Naive thymus-derived CD4-positive, alpha-beta T cell (primary cell): ENCODE data around the gene SIRT1. TPM values are rescaled to one million over a fixed set of nuclear protein-coding genes. Genes with fewer than 3 reads are reported as not detected.
A peak's percentile ranks its signal among the peaks of the same experiment; 100 is the strongest.

ENCODE experiments used
- ATAC-seq: fragments of 150-1000 bp; cut with Tn5 transposase; 2 replicates; pipeline ENCODE4 v1.10.0; 2021; ENCODE audit warnings: mild to moderate bottlenecking, moderate library complexity
- CTCF ChIA-PET: fragments of 350-600 bp; sonication (Branson Sonifier 250); formaldehyde crosslinking; loops from one replicate; lab custom pipeline; 2021; ENCODE audit warnings: antibody characterized with exemption; lab: Charles Lee
- POLR2A ChIA-PET: fragments of 350-600 bp; sonication (Branson Sonifier 250); formaldehyde crosslinking; loops from one replicate; lab custom pipeline; 2021; ENCODE audit warnings: antibody characterized with exemption, inconsistent platforms; lab: Charles Lee
- DNase-seq, 9 donors: peaks; one replicate each; pipeline versions ENCODE4 v3.0.0 to v3.0.0-alpha.2; 2020 to 2022; ENCODE audit warnings: mixed read lengths in 1 of 9
- H3K27ac ChIP-seq: one replicate; pipeline ENCODE4 v1.7.0; 2013; ENCODE audit warnings: mild to moderate bottlenecking, low read depth, low read length, moderate library complexity
- H3K27me3 ChIP-seq, 2 donors: one replicate each; pipeline ENCODE4 v1.7.0; 2013; ENCODE audit warnings: low read length in 2 of 2, mild to moderate bottlenecking in 2 of 2, moderate library complexity in 2 of 2; ENCODE audit not compliant: control insufficient read depth in 2 of 2, insufficient read depth in 2 of 2
- H3K36me3 ChIP-seq, 3 experiments: 1 replicate in 2 of 3; 2 replicates in 1 of 3; pipeline ENCODE4 v1.7.0; 2013; ENCODE audit warnings: low read length in 3 of 3, mild to moderate bottlenecking in 3 of 3, moderate library complexity in 1 of 3; ENCODE audit not compliant: insufficient read depth in 3 of 3, control insufficient read depth in 2 of 3
- H3K4me1 ChIP-seq, 2 donors: one replicate each; pipeline ENCODE4 v1.7.0; 2013; ENCODE audit warnings: low read length in 2 of 2, mild to moderate bottlenecking in 2 of 2, moderate library complexity in 1 of 2; ENCODE audit not compliant: control insufficient read depth in 2 of 2, insufficient read depth in 2 of 2
- H3K4me3 ChIP-seq: 2 replicates; pipeline ENCODE4 v1.7.0; 2013; ENCODE audit warnings: mild to moderate bottlenecking, low read length
- H3K9me3 ChIP-seq, 3 experiments: 1 replicate in 2 of 3; 2 replicates in 1 of 3; pipeline ENCODE4 v1.7.0; 2013; ENCODE audit warnings: low read length in 3 of 3; ENCODE audit not compliant: control insufficient read depth in 2 of 3
- H3K27ac Mint-ChIP-seq, 9 donors: one replicate each; pipeline ENCODE4 v1.8.0; 2020 to 2022; ENCODE audit warnings: mixed read lengths in 9 of 9, mild to moderate bottlenecking in 8 of 9, moderate library complexity in 5 of 9, inconsistent platforms in 2 of 9
- H3K27me3 Mint-ChIP-seq, 5 donors: one replicate each; pipeline ENCODE4 v1.8.0; 2021 to 2022; ENCODE audit warnings: mixed read lengths in 5 of 5, mild to moderate bottlenecking in 1 of 5
- H3K36me3 Mint-ChIP-seq, 5 donors: one replicate each; pipeline ENCODE4 v1.8.0; 2020 to 2022; ENCODE audit warnings: mixed read lengths in 5 of 5, mild to moderate bottlenecking in 3 of 5, inconsistent platforms in 1 of 5
- H3K4me1 Mint-ChIP-seq, 7 donors: one replicate each; pipeline ENCODE4 v1.8.0; 2020 to 2022; ENCODE audit warnings: mixed read lengths in 7 of 7, mild to moderate bottlenecking in 3 of 7, inconsistent platforms in 1 of 7
- H3K4me3 Mint-ChIP-seq, 10 donors: one replicate each; pipeline ENCODE4 v1.8.0; 2020 to 2022; ENCODE audit warnings: mild to moderate bottlenecking in 10 of 10, mixed read lengths in 10 of 10, moderate library complexity in 6 of 10, inconsistent platforms in 2 of 10
- H3K9me3 Mint-ChIP-seq, 11 donors: one replicate each; pipeline ENCODE4 v1.8.0; 2020 to 2022; ENCODE audit warnings: mixed read lengths in 11 of 11, mild to moderate bottlenecking in 4 of 11, inconsistent platforms in 1 of 11, moderate library complexity in 1 of 11
- intact Hi-C, 2 donors: fragments of 100-400 bp; cut with micrococcal nuclease; formaldehyde crosslinking; loops; one replicate each; pipeline ENCODE4 v1.15.1; 2023
- polyA plus RNA-seq, 2 donors: library from polyadenylated mRNA; unstranded; fragments of 300-500 nt; fragmentation: Illumina TruSeq; gene quantifications; one replicate each; pipeline ENCODE4 v1.2.3, GENCODE V29; 2021
- total RNA-seq, 6 experiments: library from RNA in 5 of 6; stranded (reverse) in 5 of 6; gene quantifications; 1 replicate in 5 of 6; 2 replicates in 1 of 6; pipeline ENCODE4 v1.2.3 and lab custom pipeline; 2021 to 2026

Gene SIRT1
- total and polyA plus RNA-seq, 7 experiments from 2014 or later: 13.6 to 66.8 (median 53.6) TPM

- H3K27ac Mint-ChIP-seq: peak overlapping the region in 3 of 9 donors; percentile 22 to 32 (median 25)
- peaks cover 0 to 2% (median 0%) of the 10 kb centered on the region in 11 donors for H3K9me3 Mint-ChIP-seq
- no peaks in the 10 kb centered on the region for H3K27me3 ChIP-seq
- ChIA-PET CTCF (interaction anchor here (0.9 kb wide), 1 partner anchor 62 kb away, joined by 3 read pairs; no protein-coding TSS in a partner anchor), POLR2A (no interaction called here)
- intact Hi-C loops: loop anchor here (5.0 to 10.0 kb wide), 2 partner anchors 60 to 1733 kb away; no protein-coding TSS in a partner anchor
- no peaks in the 10 kb centered on the region for H3K9me3 ChIP-seq
- H3K27ac ChIP-seq: no peak overlapping the region
- peaks cover 5 to 23% (median 7%) of the 10 kb centered on the region in 3 experiments for H3K36me3 ChIP-seq
- H3K36me3 Mint-ChIP-seq: peaks cover 7 to 42% (median 26%) of the 10 kb centered on the region in 5 donors
- H3K4me3 ChIP-seq: no peak overlapping the region
- no peak overlapping the region for H3K4me3 Mint-ChIP-seq
- no peaks in the 10 kb centered on the region for H3K4me1 ChIP-seq
- no peaks in the 10 kb centered on the region for H3K27me3 Mint-ChIP-seq
- H3K4me1 Mint-ChIP-seq: peaks cover 8 to 24% (median 23%) of the 10 kb centered on the region in 7 donors
- ATAC-seq (no peak), DNase-seq (no peak)
These were observed 33.2 kb downstream of the SIRT1 start for GRCh38 chr10:67917679-67918078.

- peaks cover 0 to 38% (median 14%) of the 10 kb centered on the region in 5 donors for H3K36me3 Mint-ChIP-seq
These were observed 36.6 kb downstream of the SIRT1 start for GRCh38 chr10:67921065-67921464.

GRCh38 chr10:67923551-67923950 is 39.1 kb downstream of the SIRT1 start:
- Histone ChIP-seq H3K4me1 (no peaks in the 10 kb centered on the region), H3K4me3 (no peak overlapping the region), H3K27ac (no peak overlapping the region), H3K36me3 (peaks cover 0 to 29% (median 7%) of the 10 kb centered on the region in 3 experiments), H3K27me3 (no peaks in the 10 kb centered on the region), H3K9me3 (no peaks in the 10 kb centered on the region)
- no peak for DNase-seq
- CTCF ChIA-PET: no interaction called here
- no peaks in the 10 kb centered on the region for H3K9me3 Mint-ChIP-seq
- POLR2A ChIA-PET: no interaction called here
- H3K36me3 Mint-ChIP-seq: peaks cover 0 to 36% (median 15%) of the 10 kb centered on the region in 5 donors
- no peaks in the 10 kb centered on the region for H3K27me3 Mint-ChIP-seq
- H3K4me3 Mint-ChIP-seq: no peak overlapping the region
- H3K4me1 Mint-ChIP-seq: peaks cover 0 to under 1% (median 0%) of the 10 kb centered on the region in 7 donors
- intact Hi-C loops: no loop called here
- peak overlapping the region in 1 of 9 donors; percentile 24 for H3K27ac Mint-ChIP-seq
- no peak for ATAC-seq

More at GRCh38 chr10:67921065-67921464, 36.6 kb downstream of the SIRT1 start:
- Histone ChIP-seq H3K36me3 (peaks cover 0 to 14% (median 7%) of the 10 kb centered on the region in 3 experiments), H3K27ac (no peak overlapping the region), H3K4me3 (no peak overlapping the region), H3K9me3 (no peaks in the 10 kb centered on the region), H3K4me1 (no peaks in the 10 kb centered on the region), H3K27me3 (no peaks in the 10 kb centered on the region)
- Mint-ChIP-seq H3K4me3 (no peak overlapping the region), H3K9me3 (no peaks in the 10 kb centered on the region), H3K27me3 (no peaks in the 10 kb centered on the region), H3K27ac (peak overlapping the region in 6 of 9 donors; percentile 2 to 57 (median 16)), H3K4me1 (peaks cover 0 to 11% (median 8%) of the 10 kb centered on the region in 7 donors)
- ChIA-PET POLR2A (no interaction called here), CTCF (interaction anchor here (1.0 kb wide), 1 partner anchor 9 kb away, joined by 3 read pairs; no protein-coding TSS in a partner anchor)
- DNase-seq (no peak), ATAC-seq (no peak)
- intact Hi-C loops: no loop called here

GRCh38 chr10:67924136-67924535 is 39.7 kb downstream of the SIRT1 start:
- ChIA-PET CTCF (no interaction called here), POLR2A (no interaction called here)
- H3K27ac Mint-ChIP-seq: peak overlapping the region in 1 of 9 donors; percentile 24
- ATAC-seq (no peak), DNase-seq (no peak)
- H3K4me3 Mint-ChIP-seq: no peak overlapping the region
- H3K4me1 Mint-ChIP-seq: no peaks in the 10 kb centered on the region
- no peaks in the 10 kb centered on the region for H3K27me3 Mint-ChIP-seq
- Histone ChIP-seq H3K27me3 (no peaks in the 10 kb centered on the region), H3K4me1 (no peaks in the 10 kb centered on the region), H3K27ac (no peak overlapping the region), H3K36me3 (peaks cover 0 to 29% (median 7%) of the 10 kb centered on the region in 3 experiments), H3K4me3 (no peak overlapping the region), H3K9me3 (no peaks in the 10 kb centered on the region)
- H3K9me3 Mint-ChIP-seq: no peaks in the 10 kb centered on the region
- peaks cover 0 to 34% (median 15%) of the 10 kb centered on the region in 5 donors for H3K36me3 Mint-ChIP-seq
- intact Hi-C loops: no loop called here

GRCh38 chr10:67925449-67926005 is 41.1 kb downstream of the SIRT1 start:
- H3K4me3 Mint-ChIP-seq: no peak overlapping the region
- H3K4me3 ChIP-seq: no peak overlapping the region
- DNase-seq: no peak
- H3K9me3 Mint-ChIP-seq: no peaks in the 10 kb centered on the region
- peaks cover 0 to 33% (median 7%) of the 10 kb centered on the region in 3 experiments for H3K36me3 ChIP-seq
- H3K27ac Mint-ChIP-seq: no peak overlapping the region
- ATAC-seq: no peak
- no peaks in the 10 kb centered on the region for H3K4me1 ChIP-seq
- no peak overlapping the region for H3K27ac ChIP-seq
- H3K4me1 Mint-ChIP-seq: no peaks in the 10 kb centered on the region
- ChIA-PET POLR2A (no interaction called here), CTCF (no interaction called here)
- H3K36me3 Mint-ChIP-seq: peaks cover 0 to 27% (median 15%) of the 10 kb centered on the region in 5 donors
- H3K27me3 ChIP-seq: no peaks in the 10 kb centered on the region
- intact Hi-C loops: no loop called here
- no peaks in the 10 kb centered on the region for H3K9me3 ChIP-seq
- no peaks in the 10 kb centered on the region for H3K27me3 Mint-ChIP-seq

GRCh38 chr10:67926951-67927350 is 42.5 kb downstream of the SIRT1 start:
- ChIA-PET CTCF (no interaction called here), POLR2A (interaction anchor here (1.0 kb wide), 1 partner anchor 44 kb away, joined by 4 read pairs; no protein-coding TSS in a partner anchor)
- intact Hi-C loops: no loop called here
- Histone ChIP-seq H3K27ac (no peak overlapping the region), H3K36me3 (peaks cover 3 to 46% (median 7%) of the 10 kb centered on the region in 3 experiments), H3K4me1 (no peaks in the 10 kb centered on the region), H3K9me3 (no peaks in the 10 kb centered on the region), H3K4me3 (no peak overlapping the region), H3K27me3 (no peaks in the 10 kb centered on the region)
- no peak for ATAC-seq
- no peaks in the 10 kb centered on the region for H3K9me3 Mint-ChIP-seq
- H3K4me3 Mint-ChIP-seq: no peak overlapping the region
- no peaks in the 10 kb centered on the region for H3K27me3 Mint-ChIP-seq
- H3K36me3 Mint-ChIP-seq: peaks cover 0 to 33% (median 15%) of the 10 kb centered on the region in 5 donors
- DNase-seq: no peak
- no peaks in the 10 kb centered on the region for H3K4me1 Mint-ChIP-seq
- peak overlapping the region in 3 of 9 donors; percentile 33 to 73 (median 44) for H3K27ac Mint-ChIP-seq
